GM18508 (cell line): ENCODE measurements around the gene PAGR1.
"Not testable (repeated sequence)": the region's sequence is repeated elsewhere in the genome, so short reads cannot be mapped to it uniquely, and the experiment has no call there.

Source experiments
- ATAC-seq: cut with Tn5 transposase; IDR thresholded peaks from one replicate; pipeline ENCODE4 v1.9.1; 2021; ENCODE audit warnings: moderate number of reproducible peaks; ENCODE audit not compliant: insufficient read depth, unreplicated experiment

The PAGR1 gene

DNA sequence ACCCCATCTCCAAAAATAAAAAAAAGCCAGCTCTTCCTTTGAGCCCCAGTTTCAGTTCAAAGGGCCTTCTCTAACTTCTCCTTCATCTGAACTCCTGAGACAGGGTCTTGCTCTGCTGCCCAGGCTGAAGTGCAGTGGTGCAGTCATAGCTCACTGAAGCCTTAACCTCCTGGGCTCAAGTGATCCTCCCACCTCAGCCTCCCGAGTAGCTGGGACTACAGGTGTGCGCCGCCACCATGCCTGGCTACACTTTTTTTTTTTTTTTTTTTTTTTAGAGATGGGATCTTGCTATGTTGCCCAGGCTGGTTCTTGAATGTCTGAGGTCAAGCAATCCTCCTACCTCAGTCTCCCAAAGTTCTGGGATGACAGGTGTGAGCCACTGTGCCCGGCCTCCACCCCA lies 17.3 kb downstream of the PAGR1 start:
- ATAC-seq = not testable (repeated sequence)

DNA sequence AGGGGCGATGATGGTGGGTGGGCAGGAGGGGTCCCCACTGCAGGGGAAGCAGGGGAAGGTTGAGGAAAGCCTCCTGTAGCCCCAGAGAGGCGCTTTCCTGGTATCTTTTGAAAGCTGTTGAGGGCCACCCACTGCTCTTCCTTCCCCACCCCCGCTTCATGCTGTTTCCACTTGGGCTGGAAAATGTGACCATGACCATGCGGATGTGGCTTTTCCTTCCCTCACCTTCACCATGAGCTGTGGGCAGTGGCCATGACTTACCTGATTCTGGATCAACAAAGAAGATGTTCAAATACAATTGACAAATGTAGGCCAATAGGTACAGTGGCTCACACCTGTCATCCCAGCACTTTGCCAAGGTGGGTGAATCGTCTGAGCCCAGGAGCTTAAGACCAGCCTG lies 18.1 kb downstream of the PAGR1 start:
- ATAC-seq = no peak

DNA sequence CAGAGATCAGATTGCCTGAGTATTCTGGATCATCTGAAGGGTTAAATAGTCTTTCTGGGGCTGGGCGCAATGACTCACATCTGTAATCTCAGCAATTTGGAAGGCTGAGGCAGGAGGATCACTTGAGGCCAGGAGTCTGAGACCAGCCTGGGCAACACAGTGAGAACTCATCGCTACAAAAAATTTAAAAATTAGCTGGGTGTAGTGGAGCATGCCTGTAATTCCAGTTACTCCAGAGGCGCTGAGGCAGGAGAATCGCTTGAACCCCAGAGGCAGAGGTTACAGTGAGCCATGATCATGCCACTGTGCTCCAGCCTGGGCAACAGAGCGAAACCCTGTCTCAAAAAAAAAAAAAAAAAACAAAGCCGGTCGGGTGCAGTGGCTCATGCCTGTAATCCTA lies 20.0 kb downstream of the PAGR1 start:
- no peak for ATAC-seq

DNA sequence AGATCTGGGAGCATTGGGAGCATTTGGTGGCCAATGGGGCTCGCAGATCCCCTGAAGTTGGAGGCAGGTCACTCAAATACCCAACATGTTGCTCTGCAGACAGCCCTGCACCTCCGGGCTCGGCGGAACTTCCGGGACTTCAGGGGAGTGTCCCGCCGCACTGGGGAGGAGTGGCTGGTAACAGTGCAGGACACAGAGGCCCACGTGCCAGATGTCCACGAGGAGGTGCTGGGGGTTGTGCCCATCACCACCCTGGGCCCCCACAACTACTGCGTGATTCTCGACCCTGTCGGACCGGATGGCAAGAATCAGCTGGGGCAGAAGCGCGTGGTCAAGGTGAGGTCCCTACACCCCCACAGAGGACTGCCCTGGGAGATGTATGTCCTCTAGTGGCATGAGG lies 20.7 kb downstream of the PAGR1 start:
- ATAC-seq = no peak

DNA sequence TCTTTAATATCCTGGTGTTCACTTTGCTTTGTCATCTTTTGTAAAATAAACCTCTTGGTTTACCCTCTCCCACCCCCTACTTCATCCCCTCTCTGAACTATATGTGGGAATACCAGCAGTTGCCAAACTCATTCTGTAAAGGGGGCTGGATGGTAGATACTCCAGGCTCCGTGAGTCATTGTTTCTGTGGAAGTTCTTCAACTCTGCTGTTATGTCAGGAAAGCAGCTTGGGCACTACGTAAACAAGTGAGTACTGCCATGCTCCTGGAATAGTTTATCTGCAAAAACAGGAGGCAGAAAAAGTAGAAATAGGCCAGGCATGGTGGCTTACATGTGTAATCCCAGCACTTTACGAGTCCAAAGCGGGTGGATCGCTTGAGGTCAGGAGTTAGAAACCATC lies 21.9 kb downstream of the PAGR1 start:
- no peak for ATAC-seq

DNA sequence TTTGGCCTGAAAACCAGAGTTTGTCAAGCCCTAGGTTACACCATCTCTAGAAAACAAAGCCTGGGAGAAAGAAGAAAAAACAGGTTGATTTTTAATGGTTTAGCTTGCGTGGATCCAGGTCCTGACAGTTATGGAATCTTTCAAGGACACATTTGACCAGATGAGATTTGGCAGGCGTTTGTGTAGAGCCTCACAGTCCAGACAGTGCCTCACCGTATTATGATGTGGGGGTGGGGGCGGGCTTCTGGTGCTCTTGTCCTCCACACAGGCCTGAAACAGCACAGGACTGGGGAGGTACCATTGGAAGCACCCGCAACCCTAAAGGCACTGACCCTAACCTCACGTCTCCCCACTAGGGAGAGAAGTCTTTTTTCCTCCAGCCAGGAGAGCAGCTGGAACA lies 23.9 kb downstream of the PAGR1 start:
- ATAC-seq = no peak

DNA sequence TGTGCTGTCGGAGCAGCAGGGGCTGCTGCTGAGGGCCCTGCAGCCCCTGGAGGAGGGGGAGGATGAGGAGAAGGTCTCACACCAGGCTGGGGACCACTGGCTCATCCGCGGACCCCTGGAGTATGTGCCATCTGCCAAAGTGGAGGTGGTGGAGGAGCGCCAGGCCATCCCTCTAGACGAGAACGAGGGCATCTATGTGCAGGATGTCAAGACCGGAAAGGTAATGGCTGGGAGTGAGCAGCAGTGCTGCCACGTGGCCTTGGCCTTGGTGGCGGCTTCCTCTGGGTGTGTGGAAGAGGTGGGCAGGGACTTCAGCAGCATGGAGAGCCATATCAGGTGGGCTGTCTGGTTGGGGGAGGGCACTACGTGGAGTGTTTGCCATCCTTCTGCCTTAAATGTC lies 24.3 kb downstream of the PAGR1 start:
- no peak for ATAC-seq

DNA sequence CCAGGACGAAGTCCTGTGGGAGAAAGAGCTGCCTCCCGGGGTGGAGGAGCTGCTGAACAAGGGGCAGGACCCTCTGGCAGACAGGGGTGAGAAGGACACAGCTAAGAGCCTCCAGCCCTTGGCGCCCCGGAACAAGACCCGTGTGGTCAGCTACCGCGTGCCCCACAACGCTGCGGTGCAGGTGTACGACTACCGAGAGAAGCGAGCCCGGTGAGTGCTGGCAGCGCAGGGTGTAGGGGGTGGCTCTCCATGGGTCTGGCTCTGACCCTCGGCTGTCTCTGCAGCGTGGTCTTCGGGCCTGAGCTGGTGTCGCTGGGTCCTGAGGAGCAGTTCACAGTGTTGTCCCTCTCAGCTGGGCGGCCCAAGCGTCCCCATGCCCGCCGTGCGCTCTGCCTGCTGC lies 25.7 kb downstream of the PAGR1 start:
- no peak for ATAC-seq

DNA sequence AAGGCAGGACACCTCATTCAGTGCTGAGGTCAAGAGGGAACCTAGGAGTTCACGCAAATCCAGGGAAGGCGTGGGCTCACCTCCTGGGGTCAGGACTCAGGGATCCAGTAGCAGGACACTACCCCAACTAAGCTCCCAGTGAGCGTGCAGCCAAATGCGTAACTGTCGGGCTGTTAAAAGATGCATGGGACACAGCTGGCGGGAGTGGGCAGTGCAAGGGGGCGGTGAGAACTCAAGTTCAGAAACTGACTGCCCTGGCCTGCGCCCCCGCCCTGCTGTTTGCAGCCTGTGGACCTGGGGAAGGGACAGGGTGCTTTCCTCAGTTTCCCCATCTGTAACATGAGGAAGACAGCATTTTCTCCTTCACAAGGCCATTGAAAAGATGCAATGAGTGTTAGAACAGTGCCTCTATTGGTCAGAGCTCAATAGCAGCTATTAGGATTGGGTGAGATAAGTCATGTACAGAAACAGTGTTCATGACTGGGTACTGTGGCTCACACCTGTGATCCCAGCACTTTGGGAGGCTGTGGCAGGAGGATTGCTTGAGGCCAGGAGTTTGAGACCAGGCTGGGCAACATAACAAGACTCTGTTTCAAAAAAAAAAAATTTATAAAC lies 26.9 kb downstream of the PAGR1 start:
- no peak for ATAC-seq

DNA sequence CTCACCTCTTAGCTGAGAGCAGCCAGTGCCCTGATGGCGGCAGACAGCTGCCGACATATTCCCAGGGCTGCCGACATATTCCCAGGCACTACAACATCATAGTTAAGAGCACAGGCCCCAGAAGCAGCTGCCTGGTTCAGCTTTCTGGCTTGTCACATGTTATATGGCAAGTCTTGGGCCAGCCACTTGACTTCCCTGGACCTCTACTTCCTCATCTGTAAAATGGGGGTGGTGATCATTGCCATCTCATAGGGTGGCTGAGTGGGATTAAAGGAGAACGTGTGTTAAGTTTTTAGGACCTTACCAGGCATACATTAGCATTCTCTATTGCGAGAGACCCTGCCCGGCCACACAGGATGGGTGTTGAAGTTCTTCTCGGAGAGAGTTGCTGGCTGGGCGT lies 28.0 kb downstream of the PAGR1 start:
- no peak for ATAC-seq

DNA sequence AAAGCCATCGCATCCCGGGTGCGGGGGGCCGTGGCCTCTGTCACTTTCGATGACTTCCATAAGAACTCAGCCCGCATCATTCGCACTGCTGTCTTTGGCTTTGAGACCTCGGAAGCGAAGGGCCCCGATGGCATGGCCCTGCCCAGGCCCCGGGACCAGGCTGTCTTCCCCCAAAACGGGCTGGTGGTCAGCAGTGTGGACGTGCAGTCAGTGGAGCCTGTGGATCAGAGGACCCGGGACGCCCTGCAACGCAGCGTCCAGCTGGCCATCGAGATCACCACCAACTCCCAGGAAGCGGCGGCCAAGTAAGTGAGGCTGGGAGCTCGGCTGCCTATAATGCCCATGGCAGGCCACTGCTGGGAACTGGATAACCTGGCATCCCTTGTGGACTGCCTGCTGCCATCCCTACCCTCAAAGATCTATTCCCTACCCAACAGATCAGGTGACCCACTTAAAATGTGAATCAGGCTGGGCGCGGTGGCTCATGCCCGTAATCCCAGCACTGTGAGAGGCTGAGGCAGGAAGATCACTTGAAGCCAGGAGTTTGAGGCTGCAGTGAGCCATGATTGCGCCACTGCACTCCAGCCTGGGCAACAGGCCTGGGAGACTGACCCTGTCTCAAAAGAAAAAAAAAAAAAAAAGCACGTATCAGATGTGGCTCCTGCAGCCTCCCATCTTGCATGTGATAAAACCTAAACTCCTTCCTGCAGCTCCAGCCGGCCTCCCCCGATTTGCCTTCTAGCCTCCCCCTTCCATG lies 28.8 kb downstream of the PAGR1 start:
- no peak for ATAC-seq

DNA sequence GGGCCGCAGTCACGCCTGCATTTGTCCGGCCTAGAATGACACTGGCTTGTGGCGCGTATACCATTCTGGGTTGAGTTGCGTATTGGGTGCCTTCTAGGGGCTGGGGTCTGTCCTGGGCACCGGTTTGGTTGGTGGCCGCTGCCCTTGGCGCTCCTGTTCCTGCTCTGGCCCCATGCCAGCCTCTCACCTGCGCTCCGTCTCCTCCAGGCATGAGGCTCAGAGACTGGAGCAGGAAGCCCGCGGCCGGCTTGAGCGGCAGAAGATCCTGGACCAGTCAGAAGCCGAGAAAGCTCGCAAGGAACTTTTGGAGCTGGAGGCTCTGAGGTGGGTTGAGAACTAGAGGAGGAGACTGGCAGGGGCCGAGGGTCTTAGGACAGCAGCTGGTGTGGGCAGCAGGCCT lies 29.7 kb downstream of the PAGR1 start:
- ATAC-seq = no peak

DNA sequence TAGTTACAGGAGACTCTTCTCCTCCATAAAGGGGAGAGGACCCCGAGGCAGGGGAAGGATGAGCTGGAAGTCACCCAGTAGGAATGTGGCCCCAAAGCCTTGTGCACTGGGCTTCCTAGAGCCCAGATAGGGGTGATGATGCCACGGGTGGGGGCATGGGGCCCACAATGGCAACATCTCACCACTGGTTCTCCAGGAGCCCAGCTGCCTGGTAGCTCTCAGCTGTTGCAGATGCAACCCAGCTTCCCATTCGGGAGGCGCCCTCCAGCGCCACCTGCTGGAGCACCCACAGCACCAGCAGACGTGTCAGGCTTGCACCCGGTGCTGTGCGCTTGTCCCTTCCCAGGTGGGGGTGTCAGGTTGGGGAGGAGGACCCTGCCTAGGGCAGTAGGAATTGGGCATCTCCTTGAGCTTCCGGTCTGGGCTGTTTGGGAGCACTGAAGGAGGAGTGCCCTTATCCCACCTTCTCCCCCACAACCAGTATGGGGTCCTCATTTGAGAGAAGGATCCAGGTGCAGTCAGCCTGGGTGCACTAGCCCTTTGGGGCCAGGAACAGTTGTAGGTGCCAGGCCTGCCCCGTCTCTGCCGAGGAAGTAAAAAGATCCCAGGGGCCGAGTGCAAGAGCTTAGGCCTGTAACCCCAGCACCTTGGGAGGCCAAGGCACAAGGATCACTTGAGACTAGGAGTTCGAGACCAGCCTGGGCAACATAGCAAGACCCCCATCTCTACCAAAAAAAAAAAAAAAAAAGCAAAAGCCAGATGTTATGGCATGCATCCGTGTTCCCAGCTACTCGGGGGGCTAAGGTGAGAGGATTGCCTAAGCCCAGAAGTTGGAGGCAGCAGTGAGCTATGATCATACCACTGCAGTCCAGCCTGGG lies 32.7 kb downstream of the PAGR1 start:
- ATAC-seq = no peak

DNA sequence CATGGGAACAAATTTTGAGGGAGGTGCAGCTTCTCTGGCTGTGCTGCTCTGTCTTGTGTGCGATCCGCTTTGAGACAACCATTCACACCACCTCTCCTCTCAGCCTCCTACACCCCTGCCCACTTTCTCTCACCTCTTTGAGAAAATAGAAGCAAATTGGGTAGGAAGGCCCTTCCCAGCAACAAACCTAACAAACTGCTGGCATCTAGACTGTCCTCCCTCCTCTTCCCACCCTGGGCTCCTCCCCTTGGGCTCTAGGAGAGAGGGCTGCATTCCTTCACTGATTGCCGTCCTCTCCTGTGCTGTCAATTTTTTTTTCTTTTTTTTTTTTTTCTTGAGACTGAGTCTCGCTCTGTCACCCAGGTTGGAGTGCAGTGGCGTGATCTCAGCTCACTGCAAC lies 33.6 kb downstream of the PAGR1 start:
- no peak for ATAC-seq

DNA sequence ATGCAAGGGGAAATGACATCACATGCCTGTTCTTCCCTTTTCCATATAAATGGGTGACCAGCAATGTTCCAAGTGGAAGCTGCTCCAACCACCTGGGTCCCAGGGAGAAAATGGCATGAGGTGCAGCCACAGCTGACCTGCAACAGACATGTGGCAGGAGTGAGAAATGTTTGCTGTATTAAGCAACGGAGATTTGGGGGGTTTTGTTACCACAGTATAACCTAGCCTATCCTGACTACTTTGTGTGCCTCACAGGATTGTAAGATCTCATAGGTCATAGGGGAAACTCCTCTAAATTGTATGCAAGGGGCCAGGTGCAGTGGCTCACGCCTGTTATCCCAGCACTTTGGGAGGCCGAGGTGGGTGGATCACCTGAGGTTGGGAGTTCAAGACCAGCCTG lies 35.0 kb downstream of the PAGR1 start:
- ATAC-seq = no peak

DNA sequence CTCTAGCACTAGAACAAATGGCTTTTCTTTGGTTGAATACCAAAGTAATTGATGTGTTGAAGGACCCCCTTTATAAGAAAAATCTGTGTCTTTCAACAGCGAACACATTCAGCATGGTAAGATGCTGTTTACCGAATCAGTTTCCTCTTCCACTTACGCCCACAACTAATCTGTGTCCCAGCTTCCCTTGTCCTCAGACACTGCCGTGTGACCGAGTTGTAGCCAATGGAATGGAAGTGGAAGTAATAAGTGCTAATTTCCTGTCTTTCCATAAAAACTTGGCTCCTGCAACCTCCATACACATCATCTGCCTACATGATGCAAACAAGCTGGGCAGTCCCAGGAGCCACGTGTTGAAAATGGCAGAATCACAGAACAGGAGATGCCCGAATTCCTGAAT lies 36.7 kb downstream of the PAGR1 start:
- ATAC-seq = no peak

DNA sequence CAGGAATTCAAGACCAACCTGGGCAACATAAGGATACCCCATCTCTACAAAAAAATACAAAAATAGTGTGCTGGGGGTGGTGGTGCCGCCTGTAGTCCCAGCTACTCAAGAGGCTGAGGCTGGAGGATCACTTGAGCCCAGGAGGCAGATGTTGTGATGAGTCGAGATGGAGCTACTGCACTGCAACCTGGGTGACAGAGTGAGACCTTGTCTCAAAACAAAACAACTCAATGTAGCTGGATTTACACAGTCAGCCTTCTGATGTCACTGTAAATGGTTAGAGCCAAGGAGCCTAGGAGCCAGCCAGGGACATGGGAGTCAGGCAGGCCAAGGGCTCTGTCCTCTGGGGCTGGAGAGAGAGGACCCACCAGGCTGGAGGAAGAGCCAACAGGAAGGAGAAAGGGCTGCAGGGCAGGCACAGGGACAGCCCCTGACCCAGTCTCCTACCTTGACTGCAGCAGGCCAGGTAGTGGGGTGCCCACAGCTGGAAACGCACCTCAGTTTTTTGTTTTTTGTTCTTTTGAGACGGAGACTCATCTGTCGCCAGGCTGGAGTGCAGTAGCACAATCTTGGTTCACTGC lies 38.7 kb downstream of the PAGR1 start:
- ATAC-seq = no peak

DNA sequence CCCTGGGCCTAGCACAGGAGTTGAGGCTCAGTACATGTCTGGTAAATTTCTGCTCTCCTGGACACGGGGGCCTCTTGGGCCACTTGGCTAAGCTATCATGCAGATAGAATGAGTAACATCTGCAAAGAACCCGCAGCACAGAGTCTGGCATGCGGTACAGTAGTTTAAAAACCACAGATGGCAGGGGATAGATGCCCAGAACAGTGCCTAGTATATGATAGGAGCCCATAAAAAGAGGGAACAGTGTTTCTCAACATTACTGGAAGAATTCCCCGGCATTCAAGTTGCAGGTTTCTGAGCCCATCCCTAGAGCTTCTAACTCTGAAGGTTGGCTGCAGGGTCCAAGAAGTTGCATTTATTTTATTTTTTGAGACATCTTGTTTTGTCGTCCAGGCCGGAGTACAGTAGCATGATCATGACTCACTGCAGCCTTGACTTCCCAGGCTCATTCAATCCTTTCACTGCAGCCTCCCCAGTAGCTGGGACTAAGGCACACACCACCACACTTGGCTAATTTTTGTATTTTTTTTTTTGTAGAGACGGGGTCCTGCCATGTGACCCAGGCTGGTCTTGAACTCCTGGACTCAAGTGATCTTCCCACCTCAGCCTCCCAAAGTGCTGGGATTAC lies 41.3 kb downstream of the PAGR1 start:
- no peak for ATAC-seq

DNA sequence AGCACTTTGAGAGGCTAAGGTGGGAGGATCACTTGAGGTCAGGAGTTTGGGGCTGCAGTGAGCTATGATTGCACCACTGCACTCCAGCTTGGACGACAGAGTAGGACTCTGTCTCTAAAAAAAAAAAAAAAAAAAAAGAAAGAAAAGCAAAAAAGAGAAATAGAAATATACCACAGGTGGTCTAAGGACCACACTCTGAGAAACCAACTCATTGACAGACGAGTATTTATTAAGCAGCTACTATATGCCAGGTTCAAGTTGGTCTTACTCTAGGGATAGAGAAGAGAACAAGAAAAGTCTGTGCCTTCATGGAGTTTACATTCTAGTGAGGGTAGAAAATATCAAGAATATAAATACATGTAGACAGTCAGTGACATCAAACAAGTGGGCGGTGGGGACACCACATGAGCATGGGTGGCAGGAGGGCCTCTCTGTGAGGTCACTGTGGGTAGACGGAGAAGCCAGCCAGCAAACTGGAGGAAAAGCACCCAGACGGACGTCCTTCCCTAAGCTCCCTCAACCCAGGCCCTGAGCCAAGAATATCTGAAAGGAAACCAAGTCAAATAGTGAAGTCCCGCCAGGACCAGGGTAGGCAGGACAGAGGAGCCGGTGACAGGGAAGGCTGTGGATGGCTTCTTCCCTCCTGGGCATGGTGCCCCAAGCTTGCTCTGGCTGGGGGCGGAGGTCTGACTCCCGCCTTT lies 42.3 kb downstream of the PAGR1 start:
- ATAC-seq = no peak

DNA sequence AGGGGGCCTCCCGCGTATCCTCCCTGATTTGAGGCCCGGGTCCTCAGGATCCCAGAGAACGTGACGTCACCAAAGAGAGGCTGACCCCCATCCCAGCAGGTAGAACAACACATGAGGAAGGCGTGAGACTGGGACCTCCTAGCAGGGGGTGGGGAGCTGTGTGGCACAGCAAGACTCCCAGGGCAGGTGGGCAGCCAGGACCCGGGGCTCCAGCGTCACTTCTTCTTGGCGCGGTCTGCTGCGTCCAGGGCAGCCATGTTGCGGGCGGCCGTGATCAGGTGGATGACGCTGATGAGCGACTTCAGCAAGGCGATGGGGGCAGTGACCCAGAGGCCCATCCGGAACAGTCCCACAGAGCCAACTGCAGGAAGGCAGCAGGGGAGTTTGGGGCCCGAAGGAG lies 43.0 kb downstream of the PAGR1 start:
- ATAC-seq = no peak
